ENCODE results near the gene CCDC172. TPM values are rescaled to one million over a fixed set of nuclear protein-coding genes. Genes with fewer than 3 reads are reported as not detected.

CCDC172 gene, protein sequence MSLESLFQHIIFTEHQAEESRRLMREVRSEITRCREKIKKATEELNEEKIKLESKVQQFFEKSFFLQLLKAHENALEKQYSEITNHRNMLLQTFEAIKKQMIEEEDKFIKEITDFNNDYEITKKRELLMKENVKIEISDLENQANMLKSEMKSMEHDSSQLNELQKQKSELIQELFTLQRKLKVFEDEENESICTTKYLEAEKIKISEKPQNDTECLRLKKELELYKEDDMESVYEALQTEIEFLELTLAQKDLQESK
- total RNA-seq = not detected

DNA sequence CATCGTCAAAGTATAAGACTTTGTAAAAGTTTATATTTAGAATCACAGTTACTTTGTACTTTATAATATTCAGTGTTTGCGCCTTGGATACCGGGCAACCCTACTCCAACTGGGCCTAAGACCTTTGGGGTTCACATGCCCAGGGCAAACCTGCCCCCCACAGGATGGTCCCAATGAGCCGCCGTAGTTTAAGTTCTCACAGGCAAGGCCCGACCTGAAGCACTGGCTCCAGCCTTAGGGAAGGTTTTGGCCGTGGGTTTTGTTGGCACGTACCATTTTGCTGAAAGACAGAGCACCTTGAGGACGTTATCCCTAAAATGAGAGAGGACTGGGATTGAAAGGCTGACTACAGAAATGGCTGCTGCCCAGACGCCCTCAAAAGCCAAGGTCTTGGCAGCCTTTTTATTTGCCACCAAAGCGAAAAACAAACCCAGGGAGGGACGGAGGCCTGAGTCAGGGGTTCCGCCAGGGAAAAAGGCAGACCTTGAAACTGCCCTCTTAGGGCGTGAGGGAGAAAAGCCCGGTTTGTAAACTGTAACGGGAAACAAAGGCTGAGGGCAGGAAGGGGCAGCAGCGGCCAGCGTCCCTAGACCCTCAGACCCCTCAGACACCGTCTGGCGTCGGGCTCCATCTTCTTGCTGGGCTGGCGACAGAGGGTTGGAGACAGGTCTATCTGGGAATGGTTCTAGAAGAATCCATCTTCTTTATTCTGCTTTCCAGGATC, at the start of gene CCDC172:
Gene CCDC172 (plus strand): TSS at position 222 of the 724 bp plus-strand sequence. CDS start 564 bp downstream, outside the sequence.
- H3K4me3 Mint-ChIP-seq = no peak within 1 kb of the TSS
- H3K27me3 Mint-ChIP-seq = no peaks in the 10 kb centered on the region
- H3K27ac Mint-ChIP-seq = no peak within 1 kb of the TSS
- no peaks in the 10 kb centered on the region for H3K4me1 Mint-ChIP-seq
- no peaks in the 10 kb centered on the region for H3K36me3 Mint-ChIP-seq (ENCODE audit: low read depth)
- ATAC-seq (replicated peaks) = no peak
- no peaks in the 10 kb centered on the region for H3K9me3 Mint-ChIP-seq

DNA sequence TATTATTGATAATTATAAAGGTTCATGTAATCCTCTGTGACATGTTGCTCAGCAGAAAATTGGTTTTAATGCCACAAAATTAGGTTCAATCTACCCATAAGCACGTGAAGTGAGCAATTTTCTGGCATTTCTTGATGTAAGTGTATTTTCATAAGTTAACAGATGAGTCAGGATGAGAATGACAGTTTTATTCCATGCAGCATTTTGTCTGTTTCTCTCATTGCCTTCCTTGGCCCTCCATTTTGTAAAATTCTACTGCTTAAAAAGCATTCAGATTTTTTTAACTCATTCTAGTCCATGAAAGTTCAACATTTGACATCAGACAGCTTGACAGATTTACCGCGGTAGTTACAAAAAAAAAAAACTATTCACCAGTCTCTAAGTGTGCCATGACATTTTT, 47.3 kb upstream of the CCDC172 start:
- no peak for ATAC-seq (replicated peaks)
- Mint-ChIP-seq H3K4me1 (no peaks in the 10 kb centered on the region), H3K9me3 (peaks cover 3% of the 10 kb centered on the region)

DNA sequence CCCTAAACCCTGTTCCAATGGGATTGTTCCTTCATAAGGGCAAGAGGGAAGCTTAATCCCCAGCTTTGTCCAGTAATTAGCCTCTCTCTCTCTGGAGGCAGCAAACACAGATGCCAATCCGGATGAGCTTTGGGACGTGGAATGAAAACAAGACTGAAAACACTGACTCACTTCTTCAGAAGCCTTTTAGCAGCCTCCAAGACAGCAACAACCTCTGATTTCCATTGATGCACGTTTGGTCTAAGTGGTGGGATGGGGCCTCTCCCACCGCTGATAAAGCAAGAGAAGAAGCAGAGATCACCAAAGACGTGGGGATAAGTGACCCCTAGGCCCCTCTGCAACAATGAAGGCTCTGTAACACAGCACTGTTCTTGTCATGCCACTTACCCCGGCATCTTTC, 45.4 kb upstream of the CCDC172 start:
- H3K4me1 Mint-ChIP-seq = no peaks in the 10 kb centered on the region
- peaks cover 32% of the 10 kb centered on the region for H3K27me3 Mint-ChIP-seq

More for the DNA sequence above, 47.3 kb upstream of the CCDC172 start:
- Mint-ChIP-seq H3K4me3 (no peak overlapping the region), H3K36me3 (ENCODE audit: low read depth) (no peaks in the 10 kb centered on the region), H3K27ac (no peak overlapping the region), H3K27me3 (peaks cover 37% of the 10 kb centered on the region)

DNA sequence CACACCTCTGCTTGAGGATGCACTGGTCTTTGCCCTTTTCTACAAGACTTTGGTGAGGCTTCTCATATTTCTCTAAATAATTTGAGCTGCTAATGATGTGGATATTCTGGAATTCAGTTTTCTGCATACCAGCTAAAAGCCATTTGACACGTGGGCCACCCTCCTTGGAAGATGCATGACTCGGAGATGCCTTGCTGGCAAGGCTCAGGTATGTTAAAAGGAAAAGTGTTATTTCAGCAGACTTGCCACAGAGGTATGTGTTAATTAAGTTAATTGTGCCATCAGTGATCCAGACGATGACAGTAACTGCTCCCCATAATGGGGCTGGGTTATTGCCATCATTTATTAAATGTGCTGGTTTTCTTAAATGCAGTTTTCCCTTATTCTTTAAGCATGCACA, 42.5 kb upstream of the CCDC172 start:
- no peaks in the 10 kb centered on the region for H3K36me3 Mint-ChIP-seq (ENCODE audit: low read depth)
- peaks cover 17% of the 10 kb centered on the region for H3K27me3 Mint-ChIP-seq
- H3K4me3 Mint-ChIP-seq = no peak overlapping the region
- H3K4me1 Mint-ChIP-seq = no peaks in the 10 kb centered on the region
- H3K27ac Mint-ChIP-seq = no peak overlapping the region
- no peaks in the 10 kb centered on the region for H3K9me3 Mint-ChIP-seq
- ATAC-seq (replicated peaks) = no peak

More for the DNA sequence above, 45.4 kb upstream of the CCDC172 start:
- Mint-ChIP-seq H3K9me3 (peaks cover 3% of the 10 kb centered on the region), H3K4me3 (no peak overlapping the region), H3K27ac (no peak overlapping the region), H3K36me3 (ENCODE audit: low read depth) (no peaks in the 10 kb centered on the region)
- no peak for ATAC-seq (replicated peaks)

DNA sequence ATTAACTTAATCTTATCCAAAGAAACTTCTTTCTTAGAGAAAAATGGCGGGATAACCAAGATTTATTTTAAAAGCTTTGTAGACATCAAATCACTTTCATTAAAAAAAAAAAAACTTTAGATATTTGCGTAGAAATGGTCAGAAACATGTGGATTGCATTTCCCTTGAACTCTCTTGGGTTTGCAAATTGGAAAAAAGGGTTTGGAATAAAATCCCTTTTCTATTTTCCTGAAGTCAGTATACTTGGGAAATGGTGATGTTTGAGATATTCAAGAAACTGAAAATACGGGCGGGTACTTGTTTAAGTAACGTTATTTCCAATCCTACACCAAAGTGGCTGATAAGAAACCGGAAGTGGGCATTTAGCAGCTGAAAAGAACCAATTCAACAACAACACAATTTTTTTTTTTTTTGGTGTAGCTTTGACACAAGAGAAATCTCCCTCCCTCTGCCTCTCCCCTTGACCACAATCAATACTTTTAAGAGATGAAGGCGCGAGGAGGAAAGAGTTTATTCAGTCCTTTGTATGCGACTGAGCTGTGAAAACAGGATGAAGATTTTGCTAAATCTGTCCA, 37.5 kb upstream of the CCDC172 start:
- peaks cover 16% of the 10 kb centered on the region for H3K27me3 Mint-ChIP-seq
- H3K4me1 Mint-ChIP-seq = no peaks in the 10 kb centered on the region
- no peak overlapping the region for H3K4me3 Mint-ChIP-seq
- no peaks in the 10 kb centered on the region for H3K36me3 Mint-ChIP-seq (ENCODE audit: low read depth)
- no peak for ATAC-seq (replicated peaks)
- no peaks in the 10 kb centered on the region for H3K9me3 Mint-ChIP-seq
- H3K27ac Mint-ChIP-seq = no peak overlapping the region

DNA sequence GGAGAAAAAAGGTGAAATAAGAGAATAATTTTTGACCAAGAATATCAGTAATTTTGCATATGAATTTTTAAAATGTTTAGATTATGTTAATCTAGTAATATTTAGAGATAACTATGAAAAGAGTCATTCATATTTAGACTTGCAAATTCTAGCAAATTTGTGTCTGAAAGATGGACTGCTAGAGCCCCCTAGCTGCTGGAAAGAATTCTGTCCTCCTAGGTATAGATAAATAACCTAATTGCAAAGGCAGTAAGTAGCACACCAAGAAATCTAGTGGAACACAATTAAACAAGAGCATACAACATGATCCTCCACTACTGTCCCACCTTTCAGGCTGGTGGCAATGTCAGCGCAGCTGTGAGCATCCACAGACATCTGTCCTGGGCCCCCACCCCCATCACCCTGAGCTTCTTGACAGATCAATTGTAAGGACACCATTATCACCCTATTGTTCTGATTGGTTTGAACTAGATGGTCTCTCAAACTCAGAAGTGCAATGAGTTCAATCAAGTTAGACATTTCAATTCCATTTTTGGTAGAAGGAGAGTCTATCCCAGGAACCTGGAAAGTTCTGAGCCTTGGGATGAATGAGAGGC, 36.2 kb upstream of the CCDC172 start:
- H3K4me3 Mint-ChIP-seq = no peak overlapping the region
- no peaks in the 10 kb centered on the region for H3K36me3 Mint-ChIP-seq (ENCODE audit: low read depth)
- no peak overlapping the region for H3K27ac Mint-ChIP-seq
- no peaks in the 10 kb centered on the region for H3K9me3 Mint-ChIP-seq
- H3K27me3 Mint-ChIP-seq = peaks cover 16% of the 10 kb centered on the region
- no peak for ATAC-seq (replicated peaks)
- H3K4me1 Mint-ChIP-seq = no peaks in the 10 kb centered on the region

DNA sequence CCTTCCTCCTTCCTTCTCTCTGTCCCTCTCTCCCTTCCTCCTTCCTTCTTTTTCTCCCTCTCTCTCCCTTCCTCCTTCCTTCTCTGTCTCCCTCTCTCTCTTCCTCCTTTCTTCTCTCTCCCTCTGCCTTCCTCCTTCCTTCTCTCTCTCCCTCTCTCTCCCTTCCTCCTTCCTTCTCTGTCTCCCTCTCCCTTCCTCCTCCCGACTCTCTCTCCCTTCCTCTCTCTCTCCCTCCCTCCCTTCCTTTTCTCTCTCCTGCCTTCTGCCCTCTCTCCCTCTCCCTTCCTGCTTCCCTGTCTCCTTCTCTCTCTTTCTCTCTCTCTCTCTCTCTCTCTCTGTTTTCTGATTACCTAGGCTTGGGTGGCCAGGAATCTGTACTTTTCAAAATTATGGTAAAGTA, 34.6 kb upstream of the CCDC172 start:
- no peaks in the 10 kb centered on the region for H3K36me3 Mint-ChIP-seq (ENCODE audit: low read depth)
- no peaks in the 10 kb centered on the region for H3K9me3 Mint-ChIP-seq
- H3K4me3 Mint-ChIP-seq = no peak overlapping the region
- peaks cover 16% of the 10 kb centered on the region for H3K27me3 Mint-ChIP-seq
- H3K4me1 Mint-ChIP-seq = no peaks in the 10 kb centered on the region
- no peak overlapping the region for H3K27ac Mint-ChIP-seq
- no peak for ATAC-seq (replicated peaks)

DNA sequence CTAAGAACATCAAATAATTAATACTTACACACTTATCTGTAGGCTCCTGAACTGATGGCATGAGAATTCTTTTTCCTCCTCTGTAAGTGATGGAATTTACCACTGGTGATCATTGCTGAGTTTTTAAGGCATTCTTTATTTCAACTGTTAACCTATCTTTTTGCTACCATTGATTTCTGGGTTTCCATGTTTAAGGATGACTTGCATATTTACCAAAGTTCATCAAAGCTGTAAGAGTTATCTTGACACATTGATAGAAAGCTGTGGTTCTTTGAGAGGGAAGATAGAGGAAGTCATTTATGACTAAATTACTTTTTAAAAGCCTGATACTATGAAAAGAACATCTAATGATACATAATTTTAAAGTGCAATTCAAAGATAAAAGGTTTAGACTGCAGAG, 31.8 kb upstream of the CCDC172 start:
- no peak overlapping the region for H3K4me3 Mint-ChIP-seq
- H3K36me3 Mint-ChIP-seq (ENCODE audit: low read depth) = no peaks in the 10 kb centered on the region
- no peaks in the 10 kb centered on the region for H3K4me1 Mint-ChIP-seq

DNA sequence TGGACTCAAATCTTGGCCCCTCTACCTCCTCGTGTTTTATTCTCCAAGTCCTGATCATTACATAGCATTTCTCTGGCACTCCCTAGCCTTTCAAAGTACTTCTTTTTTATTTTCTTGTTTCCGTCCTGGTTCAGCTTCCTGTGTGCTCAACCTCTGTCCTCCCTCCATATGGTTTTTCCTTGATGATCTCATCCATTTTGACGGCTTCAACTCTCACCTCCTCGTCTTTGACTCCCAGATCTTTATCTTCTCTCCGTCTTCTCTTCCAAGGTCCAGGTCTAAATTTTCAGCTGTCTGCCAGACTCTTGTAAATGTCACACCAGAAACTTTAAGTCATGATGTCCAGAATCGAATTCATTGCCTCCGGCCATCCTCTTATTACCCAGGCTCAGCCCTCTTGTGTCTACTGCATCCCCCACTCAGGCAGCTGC, 27.9 kb upstream of the CCDC172 start:
- H3K36me3 Mint-ChIP-seq (ENCODE audit: low read depth) = no peaks in the 10 kb centered on the region
- H3K4me1 Mint-ChIP-seq = peaks cover 4% of the 10 kb centered on the region

More for the DNA sequence above, 31.8 kb upstream of the CCDC172 start:
- no peak for ATAC-seq (replicated peaks)
- Mint-ChIP-seq H3K9me3 (no peaks in the 10 kb centered on the region), H3K27ac (no peak overlapping the region), H3K27me3 (peaks cover 8% of the 10 kb centered on the region)

DNA sequence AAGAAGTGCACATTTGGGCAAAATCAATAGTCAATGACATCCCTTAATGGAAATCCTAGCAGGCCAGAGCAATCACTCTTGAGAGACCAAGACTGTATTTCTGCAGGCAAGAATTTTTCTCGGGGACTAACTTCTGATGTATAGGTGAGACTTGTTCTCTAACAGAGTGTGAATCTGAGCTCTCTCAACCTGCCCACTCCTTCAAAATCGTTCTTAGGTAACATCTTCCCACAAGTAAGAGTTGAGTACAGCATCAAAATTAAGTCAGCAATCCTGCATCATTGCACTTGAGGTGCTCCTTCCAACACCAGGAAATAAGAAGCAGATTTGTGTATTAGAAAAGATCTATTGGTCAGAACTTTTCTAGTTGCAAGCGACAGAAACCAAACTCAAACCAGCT, 25.7 kb upstream of the CCDC172 start:
- H3K36me3 Mint-ChIP-seq (ENCODE audit: low read depth) = no peaks in the 10 kb centered on the region
- no peaks in the 10 kb centered on the region for H3K9me3 Mint-ChIP-seq
- no peak for ATAC-seq (replicated peaks)
- H3K4me1 Mint-ChIP-seq = peaks cover 4% of the 10 kb centered on the region
- H3K4me3 Mint-ChIP-seq = no peak overlapping the region
- H3K27me3 Mint-ChIP-seq = peaks cover 9% of the 10 kb centered on the region
- H3K27ac Mint-ChIP-seq = no peak overlapping the region

More for the DNA sequence above, 27.9 kb upstream of the CCDC172 start:
- Mint-ChIP-seq H3K4me3 (no peak overlapping the region), H3K27ac (no peak overlapping the region), H3K9me3 (no peaks in the 10 kb centered on the region), H3K27me3 (peaks cover 9% of the 10 kb centered on the region)
- ATAC-seq (replicated peaks) = no peak

DNA sequence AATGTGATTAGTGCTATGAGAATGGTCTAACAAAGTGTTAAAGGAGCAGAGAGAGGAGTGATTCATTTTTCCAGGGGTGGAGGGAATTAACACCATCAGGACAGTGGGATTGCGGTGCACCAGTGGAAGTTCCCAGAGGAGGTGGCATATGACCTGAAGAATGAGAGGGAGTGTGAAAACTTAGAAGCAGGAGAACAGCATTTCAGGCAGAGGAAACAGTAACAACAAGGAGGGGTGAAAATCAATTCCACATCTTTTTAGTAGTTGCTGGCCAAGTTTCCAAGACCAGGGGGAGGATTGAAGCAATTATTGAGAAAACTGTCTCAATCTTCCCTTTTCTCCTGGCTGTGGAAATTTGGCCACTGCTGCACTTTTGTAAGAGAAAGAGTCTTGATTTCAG, 23.7 kb upstream of the CCDC172 start:
- H3K4me1 Mint-ChIP-seq = peaks cover 4% of the 10 kb centered on the region
- no peak overlapping the region for H3K4me3 Mint-ChIP-seq
- H3K36me3 Mint-ChIP-seq (ENCODE audit: low read depth) = no peaks in the 10 kb centered on the region
- H3K27me3 Mint-ChIP-seq = peaks cover 9% of the 10 kb centered on the region
- ATAC-seq (replicated peaks) = no peak
- peaks cover 6% of the 10 kb centered on the region for H3K9me3 Mint-ChIP-seq
- no peak overlapping the region for H3K27ac Mint-ChIP-seq

DNA sequence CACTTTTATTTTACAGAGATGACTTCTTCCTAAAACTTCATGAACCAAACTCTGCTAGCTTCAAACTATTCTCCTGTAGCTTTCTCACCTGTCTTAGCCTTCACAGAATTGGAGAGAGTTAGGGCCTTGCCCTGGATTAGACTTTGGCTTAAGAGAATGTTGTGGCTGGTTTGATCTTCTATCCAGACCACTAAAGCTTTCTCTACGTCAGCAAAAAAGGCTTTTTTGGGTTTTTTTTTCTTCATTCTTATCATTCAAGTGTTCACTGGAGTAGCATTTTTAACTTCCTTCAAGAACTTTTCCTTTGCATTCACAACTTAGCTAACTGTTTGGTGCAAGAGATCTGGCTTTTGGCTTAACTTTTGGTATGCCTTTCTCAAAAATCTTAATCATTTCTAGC, 19.3 kb upstream of the CCDC172 start:
- Mint-ChIP-seq H3K4me3 (no peak overlapping the region), H3K27ac (no peak overlapping the region), H3K9me3 (peaks cover 7% of the 10 kb centered on the region), H3K36me3 (ENCODE audit: low read depth) (no peaks in the 10 kb centered on the region), H3K27me3 (no peaks in the 10 kb centered on the region), H3K4me1 (no peaks in the 10 kb centered on the region)
- no peak for ATAC-seq (replicated peaks)

DNA sequence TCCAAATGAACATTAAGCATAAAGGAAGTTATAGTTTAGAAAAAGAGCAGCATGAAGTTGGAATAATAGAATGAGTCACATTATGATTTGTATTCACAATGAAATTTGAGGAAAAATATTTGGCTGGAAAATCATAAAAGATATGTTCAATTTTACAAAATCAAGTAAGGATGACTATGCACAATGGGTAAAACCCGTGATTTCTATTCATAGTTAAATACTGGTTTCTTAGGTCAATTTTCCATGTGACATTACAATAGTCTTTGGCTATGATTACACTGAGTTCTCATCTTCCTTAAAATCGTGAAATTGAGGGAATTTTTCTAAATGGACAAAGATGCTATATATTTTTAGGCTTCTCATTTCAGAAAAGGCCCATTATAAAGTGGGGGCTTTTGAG, 17.4 kb upstream of the CCDC172 start:
- peaks cover 7% of the 10 kb centered on the region for H3K9me3 Mint-ChIP-seq
- ATAC-seq (replicated peaks) = no peak
- no peaks in the 10 kb centered on the region for H3K4me1 Mint-ChIP-seq
- peaks cover 4% of the 10 kb centered on the region for H3K27me3 Mint-ChIP-seq
- no peak overlapping the region for H3K4me3 Mint-ChIP-seq
- H3K27ac Mint-ChIP-seq = no peak overlapping the region
- no peaks in the 10 kb centered on the region for H3K36me3 Mint-ChIP-seq (ENCODE audit: low read depth)

DNA sequence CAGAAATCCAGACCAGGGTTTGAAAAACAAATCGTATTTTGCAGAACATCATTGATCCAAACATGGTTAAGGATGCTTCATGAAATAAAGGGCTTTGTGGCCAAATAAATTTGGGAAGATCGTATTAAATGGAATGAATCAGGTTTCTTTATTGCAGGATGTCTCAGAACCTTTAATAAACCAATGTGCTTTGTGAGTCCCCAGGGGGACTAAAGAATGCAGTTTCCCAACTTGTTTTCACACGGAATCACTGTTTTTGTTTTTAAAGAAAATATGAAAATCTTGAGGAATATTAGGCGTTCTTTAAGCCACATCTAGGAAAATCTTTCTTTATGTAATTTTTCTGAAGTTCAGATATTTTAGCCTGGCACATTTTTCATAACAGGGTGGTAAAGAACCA, 16.8 kb upstream of the CCDC172 start:
- Mint-ChIP-seq H3K27me3 (peaks cover 4% of the 10 kb centered on the region), H3K4me3 (no peak overlapping the region), H3K9me3 (peaks cover 7% of the 10 kb centered on the region), H3K36me3 (ENCODE audit: low read depth) (no peaks in the 10 kb centered on the region), H3K4me1 (no peaks in the 10 kb centered on the region), H3K27ac (no peak overlapping the region)
- ATAC-seq (replicated peaks) = no peak

DNA sequence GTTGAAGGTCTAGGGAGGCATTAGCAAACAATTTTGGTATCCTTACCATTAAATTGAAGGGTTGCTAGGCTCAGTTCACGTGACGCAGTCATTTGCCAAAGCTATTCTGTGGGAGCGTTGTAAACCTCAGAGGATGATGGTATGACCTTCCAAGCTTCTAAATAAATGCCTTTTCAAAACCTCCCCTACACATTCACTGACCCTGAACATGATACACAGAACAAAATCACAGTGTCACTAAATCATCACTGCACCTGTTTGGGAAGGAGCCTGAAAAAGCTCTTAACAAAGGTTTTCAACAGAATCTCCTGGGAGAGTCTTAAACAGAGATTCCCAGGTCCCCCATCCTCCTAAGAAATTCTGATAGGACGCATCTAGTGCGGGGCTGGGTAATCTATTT, 13.2 kb upstream of the CCDC172 start:
- Mint-ChIP-seq H3K36me3 (ENCODE audit: low read depth) (no peaks in the 10 kb centered on the region), H3K27ac (no peak overlapping the region), H3K4me3 (no peak overlapping the region), H3K27me3 (peaks cover 4% of the 10 kb centered on the region), H3K4me1 (no peaks in the 10 kb centered on the region), H3K9me3 (no peaks in the 10 kb centered on the region)
- no peak for ATAC-seq (replicated peaks)

Data from activated T-helper 17 cell treated with anti-CD3 and anti-CD28 coated beads, Interleukin-2, amount 50 U/mL, for 72 hours (primary cell).